HEK293T (cell line): ENCODE results near the gene BOLA1.

Source experiments
- CTCF ChIA-PET: fragments of 350-600 bp; formaldehyde crosslinking; extraction: SDS; loops from one replicate; lab custom pipeline; 2021; ENCODE audit warnings: antibody characterized with exemption, inconsistent platforms; lab: Yijun Ruan, JAX
- POLR2A ChIA-PET: fragments of 350-600 bp; formaldehyde crosslinking; extraction: SDS; loops from one replicate; lab custom pipeline; 2020; ENCODE audit warnings: antibody characterized with exemption, inconsistent platforms; lab: Yijun Ruan, JAX
- DNase-seq: peaks from one replicate; pipeline ENCODE4 v3.0.0; 2012; ENCODE audit warnings: mixed read lengths; ENCODE audit errors: extremely low spot score
- ARNT ChIP-seq: fragments of 450-650 bp; IDR thresholded peaks from 2 replicates; pipeline ENCODE4 v1.6.1; 2017; ENCODE audit warnings: mild to moderate bottlenecking
- BHLHE40 ChIP-seq: fragments of 450-650 bp; IDR thresholded peaks from 2 replicates; pipeline ENCODE4 v1.6.1; 2016; ENCODE audit warnings: mild to moderate bottlenecking, moderate library complexity, borderline replicate concordance
- CTBP1 ChIP-seq: fragments of 450-650 bp; IDR thresholded peaks from 2 replicates; pipeline ENCODE4 v1.6.1; 2016; ENCODE audit warnings: borderline replicate concordance
- ELF4 ChIP-seq: fragments of 450-650 bp; IDR thresholded peaks from 2 replicates; pipeline ENCODE4 v1.6.1; 2017; ENCODE audit warnings: antibody characterized with exemption
- FOXA1 ChIP-seq: fragments of 450-650 bp; IDR thresholded peaks from 2 replicates; pipeline ENCODE4 v1.6.1; 2016; ENCODE audit warnings: mild to moderate bottlenecking
- FOXK2 ChIP-seq: fragments of 450-650 bp; IDR thresholded peaks from 2 replicates; pipeline ENCODE4 v1.6.1; 2016; ENCODE audit warnings: mild to moderate bottlenecking
- FOXM1 ChIP-seq: fragments of 450-650 bp; IDR thresholded peaks from 2 replicates; pipeline ENCODE4 v1.6.1; 2017; ENCODE audit warnings: mild to moderate bottlenecking, borderline replicate concordance
- HDGF ChIP-seq: fragments of 450-650 bp; IDR thresholded peaks from 2 replicates; pipeline ENCODE4 v1.6.1; 2017; ENCODE audit warnings: antibody characterized with exemption, borderline replicate concordance
- L3MBTL2 ChIP-seq: fragments of 450-650 bp; conservative IDR thresholded peaks from 2 replicates; pipeline ENCODE4 v1.6.1; 2016; ENCODE audit warnings: mild to moderate bottlenecking
- LEF1 ChIP-seq: fragments of 450-650 bp; IDR thresholded peaks from 2 replicates; pipeline ENCODE4 v1.6.1; 2017; ENCODE audit warnings: mild to moderate bottlenecking, borderline replicate concordance
- NFRKB ChIP-seq: fragments of 450-650 bp; IDR thresholded peaks from 2 replicates; pipeline ENCODE4 v1.6.1; 2016; ENCODE audit warnings: mild to moderate bottlenecking, moderate library complexity
- PKNOX1 ChIP-seq: fragments of 450-650 bp; IDR thresholded peaks from 2 replicates; pipeline ENCODE4 v1.6.1; 2016
- SP1 ChIP-seq: fragments of 450-650 bp; IDR thresholded peaks from 2 replicates; pipeline ENCODE4 v1.6.1; 2017
- SUZ12 ChIP-seq: fragments of 450-650 bp; IDR thresholded peaks from 2 replicates; pipeline ENCODE4 v1.6.1; 2016; ENCODE audit warnings: mild to moderate bottlenecking
- TARDBP ChIP-seq: fragments of 450-650 bp; IDR thresholded peaks from 2 replicates; pipeline ENCODE4 v1.6.1; 2016
- ZNF384 ChIP-seq: fragments of 450-650 bp; IDR thresholded peaks from 2 replicates; pipeline ENCODE4 v1.6.1; 2016

The BOLA1 gene

GRCh38 chr1:149916898-149917252 lies 17.5 kb downstream of the BOLA1 start:
- DNase-seq = no peak
- POLR2A ChIA-PET = interaction anchor here (2.4 to 2.7 kb wide), 2 partner anchors 12 to 29 kb away, joined by 13 to 23 read pairs; a partner anchor contains a TSS
- CTCF ChIA-PET = no interaction called here
- TF ChIP-seq ELF4 (no peak), HDGF (no peak), ZNF384 (no peak), ARNT (no peak), L3MBTL2 (no peak), FOXK2 (no peak), BHLHE40 (no peak), FOXA1 (no peak), TARDBP (no peak), CTBP1 (no peak), NFRKB (no peak)

GRCh38 chr1:149917571-149918144 lies 18.3 kb downstream of the BOLA1 start, which contains the start of gene SV2A:
SV2A (minus strand) TSS chr1:149917844; CDS start chr1:149913840, 4,004 bp downstream.
- ChIA-PET CTCF (no interaction called here), POLR2A (interaction anchor here (0.6 to 1.3 kb wide), 6 partner anchors 10 to 611 kb away, joined by 3 to 7 read pairs (median 3); partner anchors contain the start of gene SF3B4)
- TF ChIP-seq L3MBTL2 (no peak; the same call in 1 of the 2 replicates), ZNF384 (no peak), FOXM1 (no peak), CTBP1 (no peak), FOXA1 (no peak), ARNT (no peak), SUZ12 (no peak), NFRKB (no peak), ELF4 (no peak), TARDBP (no peak), HDGF (no peak), SP1 (no peak), FOXK2 (no peak), LEF1 (no peak), BHLHE40 (no peak), PKNOX1 (no peak)
- peak; percentile 68 for DNase-seq

GRCh38 chr1:149923626-149924025 lies 24.3 kb downstream of the BOLA1 start:
- POLR2A ChIA-PET = interaction anchor here (1.0 kb wide), 1 partner anchor 36 kb away, joined by 3 read pairs; a partner anchor contains a TSS
- DNase-seq = no peak
- CTCF ChIA-PET = no interaction called here
- TF ChIP-seq CTBP1 (no peak), LEF1 (no peak), HDGF (no peak), ARNT (no peak), ELF4 (no peak), ZNF384 (no peak), L3MBTL2 (no peak), BHLHE40 (no peak)

- POLR2A ChIA-PET = interaction anchor here (0.7 to 1.1 kb wide), 2 partner anchors 14 to 39 kb away, joined by 3 to 4 read pairs; a partner anchor contains a TSS
- DNase-seq = no peak
- TF ChIP-seq TARDBP = no peak
- TF ChIP-seq FOXM1 = no peak
- TF ChIP-seq ZNF384 = no peak
- CTCF ChIA-PET = interaction anchor here (0.5 kb wide), 1 partner anchor 262 kb away, joined by 3 read pairs; no protein-coding TSS in a partner anchor
These were observed 26.0 kb downstream of the BOLA1 start for GRCh38 chr1:149925345-149925744.

- TF ChIP-seq NFRKB = no peak
- no peak for TF ChIP-seq PKNOX1
- TF ChIP-seq L3MBTL2 = no peak
- TF ChIP-seq BHLHE40 = no peak
- TF ChIP-seq TARDBP = no peak
- TF ChIP-seq SUZ12 = no peak
- no peak for TF ChIP-seq HDGF
- no peak for TF ChIP-seq SP1
- TF ChIP-seq ZNF384 = no peak
- TF ChIP-seq ELF4 = no peak
- TF ChIP-seq FOXA1 = no peak
- no peak for TF ChIP-seq ARNT
- TF ChIP-seq CTBP1 = no peak
- no peak for TF ChIP-seq LEF1
- no peak for TF ChIP-seq FOXM1
- no peak for TF ChIP-seq FOXK2
- no peak for DNase-seq
- ChIA-PET POLR2A (interaction anchor here (0.7 to 1.1 kb wide), 2 partner anchors 13 to 40 kb away, joined by 3 to 4 read pairs; a partner anchor contains a TSS), CTCF (interaction anchor here (0.5 kb wide), 1 partner anchor 261 kb away, joined by 3 read pairs; no protein-coding TSS in a partner anchor)
These were observed 26.4 kb downstream of the BOLA1 start for GRCh38 chr1:149925751-149926150.

- ChIA-PET POLR2A (no interaction called here), CTCF (no interaction called here)
- TF ChIP-seq ZNF384 = no peak
- no peak for TF ChIP-seq ARNT
- no peak for TF ChIP-seq NFRKB
- no peak for TF ChIP-seq SP1
- TF ChIP-seq FOXM1 = no peak
- no peak for TF ChIP-seq ELF4
- TF ChIP-seq CTBP1 = no peak
- TF ChIP-seq SUZ12 = no peak
- no peak for TF ChIP-seq TARDBP
- TF ChIP-seq FOXA1 = no peak
- TF ChIP-seq BHLHE40 = no peak
- TF ChIP-seq LEF1 = no peak
- TF ChIP-seq FOXK2 = no peak
- no peak for TF ChIP-seq L3MBTL2
- no peak for TF ChIP-seq PKNOX1
- no peak for TF ChIP-seq HDGF
- no peak for DNase-seq
These were observed 26.9 kb downstream of the BOLA1 start for GRCh38 chr1:149926296-149926695.
